ENCODE results near the gene AFM. TPM values are rescaled to one million over a fixed set of nuclear protein-coding genes. Genes with fewer than 3 reads are reported as not detected.

AFM gene
- total RNA-seq, 4 donors from 2014 or later: not detected

DNA sequence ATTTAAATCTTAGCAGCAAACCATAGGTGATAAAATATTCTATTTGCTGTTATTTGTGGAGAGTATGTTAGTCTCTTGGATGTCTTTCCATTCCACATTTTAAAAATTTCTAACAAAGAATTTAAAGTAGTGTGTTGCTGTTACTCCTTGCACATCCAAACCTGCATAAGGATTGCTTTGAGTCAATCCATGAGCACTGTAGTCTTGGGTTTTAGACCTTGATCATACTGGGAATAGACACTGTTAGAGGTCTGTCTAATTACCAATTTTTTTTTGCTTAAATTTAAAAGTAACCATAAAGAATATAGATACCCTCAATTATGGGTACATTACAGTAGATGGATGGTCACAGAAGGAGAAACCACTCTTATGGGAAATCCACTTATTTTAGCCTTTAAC lies 44.0 kb upstream of the AFM start:
- TF ChIP-seq, protein P1, sequence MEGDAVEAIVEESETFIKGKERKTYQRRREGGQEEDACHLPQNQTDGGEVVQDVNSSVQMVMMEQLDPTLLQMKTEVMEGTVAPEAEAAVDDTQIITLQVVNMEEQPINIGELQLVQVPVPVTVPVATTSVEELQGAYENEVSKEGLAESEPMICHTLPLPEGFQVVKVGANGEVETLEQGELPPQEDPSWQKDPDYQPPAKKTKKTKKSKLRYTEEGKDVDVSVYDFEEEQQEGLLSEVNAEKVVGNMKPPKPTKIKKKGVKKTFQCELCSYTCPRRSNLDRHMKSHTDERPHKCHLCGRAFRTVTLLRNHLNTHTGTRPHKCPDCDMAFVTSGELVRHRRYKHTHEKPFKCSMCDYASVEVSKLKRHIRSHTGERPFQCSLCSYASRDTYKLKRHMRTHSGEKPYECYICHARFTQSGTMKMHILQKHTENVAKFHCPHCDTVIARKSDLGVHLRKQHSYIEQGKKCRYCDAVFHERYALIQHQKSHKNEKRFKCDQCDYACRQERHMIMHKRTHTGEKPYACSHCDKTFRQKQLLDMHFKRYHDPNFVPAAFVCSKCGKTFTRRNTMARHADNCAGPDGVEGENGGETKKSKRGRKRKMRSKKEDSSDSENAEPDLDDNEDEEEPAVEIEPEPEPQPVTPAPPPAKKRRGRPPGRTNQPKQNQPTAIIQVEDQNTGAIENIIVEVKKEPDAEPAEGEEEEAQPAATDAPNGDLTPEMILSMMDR (IDR thresholded peaks at IDR 0.05; ENCODE audit: low read depth): no peak

DNA sequence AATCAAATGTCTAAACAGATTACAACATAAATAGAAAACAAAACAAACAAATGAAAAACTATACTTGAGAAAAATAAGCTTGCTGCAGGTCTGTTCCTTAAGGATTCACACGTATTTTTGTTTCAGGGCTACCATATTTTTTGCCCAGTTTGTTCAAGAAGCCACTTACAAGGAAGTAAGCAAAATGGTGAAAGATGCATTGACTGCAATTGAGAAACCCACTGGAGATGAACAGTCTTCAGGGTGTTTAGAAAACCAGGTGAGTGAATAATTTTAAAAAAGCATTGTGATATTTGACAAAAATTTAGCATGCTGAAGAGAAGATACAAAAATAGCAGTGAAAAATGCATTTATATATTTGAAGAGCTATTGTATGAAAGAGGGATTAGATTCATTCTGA lies 43.5 kb upstream of the AFM start:
- TF ChIP-seq, protein P1 (IDR thresholded peaks at IDR 0.05; ENCODE audit: low read depth): no peak

DNA sequence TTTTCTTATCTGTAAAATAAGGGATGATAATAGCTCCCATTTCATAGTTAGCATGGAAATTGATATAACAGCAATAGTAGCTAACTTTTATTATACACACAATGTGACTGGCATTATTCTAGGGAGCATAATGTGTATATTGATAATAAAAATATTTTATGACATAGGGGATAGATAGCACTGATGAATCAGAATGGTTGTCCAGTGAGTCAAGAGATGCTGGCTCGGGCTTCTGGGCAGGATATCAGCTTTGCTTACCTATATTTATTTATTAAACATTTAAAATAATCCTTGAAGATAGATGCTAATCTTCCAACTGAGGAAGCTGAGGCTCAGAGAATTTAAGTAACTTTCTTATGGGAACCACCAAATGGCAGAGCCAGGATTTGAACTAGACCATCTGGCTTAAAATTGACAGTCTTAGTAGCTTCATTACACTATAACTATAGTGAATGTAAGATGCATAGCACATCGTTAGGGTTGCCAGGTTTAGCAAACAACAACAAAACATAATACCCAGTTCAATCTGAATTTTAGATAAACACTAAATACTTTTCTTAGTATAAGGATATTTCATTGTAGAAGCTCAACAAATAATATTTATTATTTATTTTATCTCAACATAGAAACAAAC lies 42.8 kb upstream of the AFM start:
- TF ChIP-seq, protein P1 (IDR thresholded peaks at IDR 0.05; ENCODE audit: low read depth): no peak

DNA sequence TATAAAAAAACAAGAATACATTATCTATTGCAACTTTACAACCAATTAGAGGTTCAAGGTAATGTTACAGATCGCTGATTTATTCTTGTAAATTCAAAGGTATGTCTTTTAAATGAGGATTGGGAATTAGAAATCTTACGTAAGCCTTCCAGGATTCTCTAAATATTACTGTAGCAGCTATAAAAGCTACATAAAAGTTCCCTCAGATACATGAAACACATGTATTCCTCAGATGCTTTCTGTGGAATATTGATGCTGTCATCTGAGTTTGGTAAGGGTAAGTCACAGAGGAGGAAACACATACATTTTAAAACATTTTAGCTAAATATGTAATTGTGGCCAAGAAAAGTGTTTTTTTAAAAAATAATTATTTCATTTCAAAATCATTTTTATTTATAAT lies 42.1 kb upstream of the AFM start:
- TF ChIP-seq, protein P1 (IDR thresholded peaks at IDR 0.05; ENCODE audit: low read depth): no peak

GRCh38 chr4:73439991-73440390 lies 41.6 kb upstream of the AFM start:
- TF ChIP-seq, protein P1 (IDR thresholded peaks at IDR 0.05; ENCODE audit: low read depth): no peak

DNA sequence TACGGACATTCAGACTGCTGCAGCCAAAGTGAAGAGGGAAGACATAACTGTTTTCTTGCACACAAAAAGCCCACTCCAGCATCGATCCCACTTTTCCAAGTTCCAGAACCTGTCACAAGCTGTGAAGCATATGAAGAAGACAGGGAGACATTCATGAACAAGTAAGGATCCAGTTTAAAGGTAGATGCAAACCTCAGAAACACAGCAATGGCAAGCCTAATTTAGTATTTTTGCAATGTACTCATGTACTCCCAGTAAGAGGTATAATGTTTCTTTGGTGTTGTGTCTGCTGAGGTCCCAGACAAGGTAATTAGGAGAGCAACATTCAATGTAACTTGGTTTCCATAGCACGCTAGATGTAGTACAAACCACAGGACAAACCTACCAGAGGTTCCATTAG lies 40.9 kb upstream of the AFM start:
- TF ChIP-seq, protein P1 (IDR thresholded peaks at IDR 0.05; ENCODE audit: low read depth): no peak

- TF ChIP-seq, protein P1 (IDR thresholded peaks at IDR 0.05; ENCODE audit: low read depth): no peak
Observed at GRCh38 chr4:73442275-73442674, 39.3 kb upstream of the AFM start.

All from subcutaneous adipose tissue (tissue), 4 donors.